ENCODE data around the gene IMPDH1.

IMPDH1 gene

DNA sequence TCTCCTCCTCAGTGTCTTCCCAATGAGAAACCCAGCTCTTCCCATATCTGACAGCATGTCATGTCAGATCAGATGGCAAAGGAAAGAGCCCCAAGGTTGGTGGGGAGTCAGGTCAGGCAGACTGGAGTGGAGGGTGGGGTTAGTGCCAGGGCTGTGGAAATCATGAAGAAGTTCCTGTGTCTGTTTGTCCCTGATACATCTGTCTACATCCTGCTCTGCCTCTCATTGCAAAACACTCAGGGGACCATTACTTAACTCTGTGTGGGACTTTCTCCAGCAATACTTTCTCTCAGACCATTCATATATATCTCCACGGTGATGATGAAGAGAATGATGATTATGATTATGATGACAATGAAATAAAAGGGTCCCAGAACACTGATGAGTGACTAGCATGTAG lies 51.5 kb downstream of the IMPDH1 start:
- no peak for DNase-seq

- no peak for DNase-seq
Measured at GRCh38 chr7:128357217-128357613, 52.6 kb downstream of the IMPDH1 start.

GRCh38 chr7:128356546-128357216 lies 53.1 kb downstream of the IMPDH1 start:
- DNase-seq = no peak

- DNase-seq = no peak
Measured at GRCh38 chr7:128353610-128354009, 56.2 kb downstream of the IMPDH1 start.

DNA sequence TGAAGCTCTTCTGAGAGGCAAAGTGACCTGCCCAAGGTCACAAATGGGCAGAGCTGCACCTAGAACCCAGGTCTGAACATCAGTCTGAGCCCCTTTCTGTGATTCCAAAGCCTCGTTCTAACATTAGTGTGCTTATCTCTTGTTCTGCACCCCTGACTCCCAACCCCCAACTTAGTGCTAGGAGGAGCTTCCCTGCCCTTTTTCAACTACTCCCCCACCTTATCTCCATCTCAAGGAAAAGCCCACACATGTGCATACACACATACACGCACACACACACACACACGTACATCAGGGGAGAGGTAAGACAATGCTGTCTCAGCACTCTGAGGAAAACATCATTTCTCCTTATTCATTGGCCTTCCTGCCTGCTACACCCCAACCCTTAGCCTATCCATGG lies 56.6 kb downstream of the IMPDH1 start:
- DNase-seq = no peak

DNA sequence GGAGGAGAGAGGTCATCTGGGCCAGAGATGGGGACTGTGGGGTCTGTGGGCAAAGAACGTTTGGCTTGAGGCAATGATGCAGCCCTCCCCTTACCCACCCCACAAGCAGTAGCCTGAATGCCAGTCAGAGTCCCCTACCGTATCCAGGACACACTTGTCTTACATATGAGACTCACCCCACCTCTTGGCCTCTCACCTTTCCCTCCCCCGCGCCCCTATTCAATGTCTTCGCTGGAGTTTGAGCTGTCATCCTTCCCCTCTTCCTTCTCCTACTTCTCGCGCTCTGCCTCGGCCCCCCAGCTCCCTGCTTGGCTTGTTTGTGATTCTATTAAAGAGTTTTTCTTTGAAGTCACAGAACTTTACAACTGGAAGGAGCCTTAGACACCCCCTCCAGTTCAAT lies 57.1 kb downstream of the IMPDH1 start:
- no peak for DNase-seq

DNA sequence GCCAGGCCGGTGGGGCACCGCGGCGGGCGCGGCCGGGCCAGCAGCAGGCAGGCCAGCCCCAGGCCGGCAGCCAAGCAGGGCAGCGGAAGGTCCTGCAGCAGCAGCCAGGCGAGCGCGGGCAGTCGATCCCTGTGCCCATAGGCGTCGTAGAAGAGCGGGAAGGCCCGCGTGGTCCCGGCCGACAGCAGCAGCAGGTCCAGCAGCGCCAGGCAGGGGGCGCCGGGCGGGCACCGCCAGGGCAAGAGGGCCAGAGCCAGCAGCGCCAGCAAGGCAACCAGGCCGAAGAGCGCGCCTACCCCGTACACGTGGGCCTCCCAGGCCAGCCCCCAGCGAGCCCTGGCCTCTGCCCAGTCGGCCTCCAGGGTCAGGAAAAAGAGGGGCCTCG lies 57.6 kb downstream of the IMPDH1 start:
- no peak for DNase-seq

GRCh38 chr7:128351296-128352152 lies 58.3 kb downstream of the IMPDH1 start:
- DNase-seq = no peak

DNA sequence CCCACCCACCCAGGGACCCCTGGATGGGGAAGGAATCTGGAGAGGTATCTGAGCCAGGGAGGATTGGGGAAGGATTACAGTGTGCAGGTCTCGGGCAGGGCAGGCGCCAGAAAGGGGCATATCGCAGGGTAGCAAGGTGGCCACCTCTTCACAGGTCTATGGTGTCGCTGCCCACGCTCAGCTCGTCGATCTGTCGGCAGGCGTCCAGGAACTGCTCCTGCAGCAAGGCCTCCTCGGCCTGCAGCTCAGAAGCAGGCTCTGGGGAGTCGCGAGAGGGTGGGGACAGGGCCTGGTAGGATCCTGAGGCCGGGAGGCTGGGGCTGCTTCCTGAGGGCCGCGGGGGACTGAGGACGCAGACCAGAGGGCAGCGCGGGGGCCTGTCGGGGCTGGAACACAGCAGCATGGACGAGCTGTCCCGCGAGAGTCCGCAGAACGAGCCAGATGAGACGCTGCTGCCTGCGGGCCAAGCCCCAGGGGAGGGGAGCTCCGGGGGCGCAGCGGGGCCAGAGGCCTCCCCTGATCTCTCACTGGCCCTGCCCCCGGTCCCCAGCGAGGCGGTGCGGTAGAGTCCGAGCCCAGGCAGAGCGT lies 59.0 kb downstream of the IMPDH1 start:
- DNase-seq = no peak

DNA sequence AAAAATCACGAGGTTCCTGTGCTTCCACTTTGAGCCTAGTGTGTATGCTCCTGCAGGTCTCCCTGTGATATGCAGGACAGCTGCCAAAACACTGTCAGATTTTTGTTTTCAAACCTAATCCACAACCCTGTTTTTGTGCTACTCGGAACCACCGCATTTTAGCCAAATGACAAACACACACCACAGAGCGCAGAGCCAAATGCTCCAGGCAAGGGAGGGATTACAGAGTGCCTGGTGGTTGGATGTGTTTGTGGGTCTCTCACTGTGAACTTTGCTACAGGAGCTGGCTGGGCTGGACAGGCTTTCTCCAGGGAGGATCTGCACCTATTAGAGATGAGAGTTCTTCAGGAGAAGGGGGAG lies 60.3 kb downstream of the IMPDH1 start:
- DNase-seq = no peak

- peak; percentile 33 to 39 for DNase-seq
Measured at GRCh38 chr7:128347647-128348097, 62.1 kb downstream of the IMPDH1 start.

DNA sequence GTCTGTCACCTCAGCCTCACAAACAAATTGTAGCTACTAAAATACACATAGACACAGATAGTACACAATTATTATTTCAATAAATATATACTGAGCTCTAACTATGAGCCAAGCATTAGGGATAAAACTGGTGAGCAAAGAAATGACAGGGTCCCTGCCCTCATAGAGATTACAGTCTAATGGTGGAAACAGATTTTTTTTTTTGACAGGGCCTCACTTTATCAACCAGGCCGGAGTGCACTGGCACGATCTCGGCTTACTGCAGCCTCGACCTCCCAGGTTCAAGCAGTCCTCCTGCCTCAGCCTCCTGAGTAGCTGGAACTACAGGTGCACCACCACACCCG lies 65.4 kb downstream of the IMPDH1 start:
- no peak for DNase-seq

- peak; percentile 96 for DNase-seq
Measured at GRCh38 chr7:128343554-128344430, 66.0 kb downstream of the IMPDH1 start, which contains the start of gene RBM28. Gene RBM28 (minus strand): TSS chr7:128343908. CDS start chr7:128343793, 115 bp downstream.
